HepG2 (cell line): Measurements from ENCODE around the gene MAP3K14. TPM values are rescaled to one million over a fixed set of nuclear protein-coding genes. Genes with fewer than 3 reads are reported as not detected.

Experiments
- BCL3 ChIP-seq: sonication (generic); formaldehyde crosslinking; IDR thresholded peaks from 2 replicates; pipeline ENCODE4 v1.5.1; 2020; ENCODE audit warnings: mild to moderate bottlenecking, missing genetic modification reagents, moderate library complexity
- BORCS8-MEF2B ChIP-seq: sonication (generic); formaldehyde crosslinking; IDR thresholded peaks from 2 replicates; pipeline ENCODE4 v1.8.0; 2022; ENCODE audit warnings: mild to moderate bottlenecking, missing genetic modification reagents
- HMGXB4 ChIP-seq, 2 experiments: sonication (generic) in 1 of 2; formaldehyde crosslinking in 1 of 2; IDR thresholded peaks; 2 replicates each; pipeline versions ENCODE4 v1.4.0 to v1.6.1; 2018 to 2020; ENCODE audit warnings: missing genetic modification reagents in 2 of 2, borderline replicate concordance in 1 of 2, low read depth in 1 of 2, mild to moderate bottlenecking in 1 of 2, missing biosample characterization in 1 of 2
- KDM5B ChIP-seq: sonication (generic); formaldehyde crosslinking; IDR thresholded peaks from 2 replicates; pipeline ENCODE4 v1.4.0; 2020; ENCODE audit warnings: missing genetic modification reagents, mild to moderate bottlenecking, borderline replicate concordance
- MAZ ChIP-seq, 2 experiments: sonication (generic) in 1 of 2; formaldehyde crosslinking in 1 of 2; IDR thresholded peaks; 2 replicates each; pipeline versions ENCODE4 v1.5.0 to v1.6.1; 2012 to 2020; ENCODE audit warnings: low read depth in 2 of 2, mild to moderate bottlenecking in 2 of 2, borderline replicate concordance in 1 of 2, improper control_type of control experiment in 1 of 2, low read length in 1 of 2, missing genetic modification reagents in 1 of 2, moderate library complexity in 1 of 2
- MNT ChIP-seq: fragments of 450-650 bp; IDR thresholded peaks from 2 replicates; pipeline ENCODE4 v1.6.1; 2016
- NCOR1 ChIP-seq: fragments of 200-600 bp; sonication (generic); IDR thresholded peaks from 2 replicates; pipeline ENCODE4 v1.7.0; 2017; ENCODE audit warnings: antibody characterized with exemption, low read length, borderline replicate concordance
- PRMT3 ChIP-seq: sonication (generic); formaldehyde crosslinking; IDR thresholded peaks from 2 replicates; pipeline ENCODE4 v1.8.1; 2022; ENCODE audit warnings: low read depth, mild to moderate bottlenecking, moderate library complexity, missing genetic modification reagents, borderline replicate concordance
- ZBTB7A ChIP-seq: sonication (generic); formaldehyde crosslinking; IDR thresholded peaks from 2 replicates; pipeline ENCODE4 v1.8.0; 2022; ENCODE audit warnings: mild to moderate bottlenecking, missing genetic modification reagents
- ZMYM2 ChIP-seq: sonication (generic); formaldehyde crosslinking; IDR thresholded peaks from 2 replicates; pipeline ENCODE4 v1.8.0; 2022; ENCODE audit warnings: mild to moderate bottlenecking, missing genetic modification reagents
- ZNF674 ChIP-seq: sonication (generic); formaldehyde crosslinking; IDR thresholded peaks from 2 replicates; pipeline ENCODE4 v1.5.0; 2020; ENCODE audit warnings: low read depth, mild to moderate bottlenecking, missing genetic modification reagents
- ZSCAN12 ChIP-seq: sonication (generic); formaldehyde crosslinking; IDR thresholded peaks from 2 replicates; pipeline ENCODE4 v1.9.0; 2021; ENCODE audit warnings: mild to moderate bottlenecking, missing genetic modification reagents
- ZUFSP ChIP-seq: sonication (generic); formaldehyde crosslinking; IDR thresholded peaks from 2 replicates; pipeline ENCODE4 v1.9.0; 2021; ENCODE audit warnings: missing genetic modification reagents, mild to moderate bottlenecking, borderline replicate concordance
- polyA plus RNA-seq, 8 experiments: library from polyadenylated mRNA; depleted of rRNA in 3 of 8; stranded (reverse) in 7 of 8; unstranded in 1 of 8; fragments of >200 nt; fragmentation: Illumina TruSeq in 4 of 8; extraction: Trizol in 4 of 8; gene quantifications; 2 replicates each; pipeline versions ENCODE4 v1.2.1 to v1.2.3, GENCODE V29; 2011 to 2016; ENCODE audit warnings: low read depth in 4 of 8, missing spikeins in 1 of 8, mixed read lengths in 1 of 8; ENCODE audit not compliant: insufficient read depth in 1 of 8
- total RNA-seq, 5 experiments: library from RNA; depleted of rRNA; stranded (reverse); fragments of >200 nt; fragmentation: Illumina TruSeq; extraction: Trizol; gene quantifications; 2 replicates each; pipeline ENCODE4 v1.2.3, GENCODE V29; 2016; ENCODE audit warnings: low read depth in 1 of 5
- TF ChIP-seq, protein P1 (sequence below): sonication (generic); formaldehyde crosslinking; IDR thresholded peaks from 2 replicates; pipeline ENCODE4 v1.5.0; 2020; ENCODE audit warnings: missing genetic modification reagents, mild to moderate bottlenecking, borderline replicate concordance
- TF ChIP-seq, protein P2 (sequence below): sonication (generic); formaldehyde crosslinking; IDR thresholded peaks from 2 replicates; pipeline ENCODE4 v1.5.1; 2020; ENCODE audit warnings: missing genetic modification reagents, mild to moderate bottlenecking, borderline replicate concordance

MAP3K14 gene
- total and polyA plus RNA-seq, 2 of the 13 experiments (the other 11 are each of a cell fraction or from before 2014, with no cell fraction given): 2.6 TPM

- TF ChIP-seq NCOR1 (peak; percentile 96), KDM5B (peak; percentile 72; the same call in 1 of the 2 replicates), ZNF674 (CRISPR knock-in tag) (no peak), HMGXB4 (CRISPR knock-in tag; IDR thresholded peaks at IDR 0.05; ENCODE audit: borderline replicate concordance in 1 of 2, low read depth in 1 of 2) (peak in 1 of 2 experiments; percentile 33; a peak in 1 of 4 replicates), ZMYM2 (CRISPR knock-in tag) (peak; percentile 92), ZSCAN12 (no peak), BCL3 (no peak), ZBTB7A (CRISPR knock-in tag) (peak; percentile 75; the same call in 1 of the 2 replicates), MAZ (IDR thresholded peaks at IDR 0.05; ENCODE audit: borderline replicate concordance, low read depth, low read length) (peak; percentile 32; the same call in 1 of the 2 replicates), MAZ (CRISPR knock-in tag; IDR thresholded peaks at IDR 0.05; ENCODE audit: low read depth) (0 out of 2 replicates have a peak, but pooled peaks have one; percentile 26), PRMT3 (CRISPR knock-in tag) (no peak), BORCS8-MEF2B (CRISPR knock-in tag) (no peak), MNT (peak; percentile 40; the same call in 1 of the 2 replicates), ZUFSP (CRISPR knock-in tag) (no peak)
- TF ChIP-seq, protein P1, sequence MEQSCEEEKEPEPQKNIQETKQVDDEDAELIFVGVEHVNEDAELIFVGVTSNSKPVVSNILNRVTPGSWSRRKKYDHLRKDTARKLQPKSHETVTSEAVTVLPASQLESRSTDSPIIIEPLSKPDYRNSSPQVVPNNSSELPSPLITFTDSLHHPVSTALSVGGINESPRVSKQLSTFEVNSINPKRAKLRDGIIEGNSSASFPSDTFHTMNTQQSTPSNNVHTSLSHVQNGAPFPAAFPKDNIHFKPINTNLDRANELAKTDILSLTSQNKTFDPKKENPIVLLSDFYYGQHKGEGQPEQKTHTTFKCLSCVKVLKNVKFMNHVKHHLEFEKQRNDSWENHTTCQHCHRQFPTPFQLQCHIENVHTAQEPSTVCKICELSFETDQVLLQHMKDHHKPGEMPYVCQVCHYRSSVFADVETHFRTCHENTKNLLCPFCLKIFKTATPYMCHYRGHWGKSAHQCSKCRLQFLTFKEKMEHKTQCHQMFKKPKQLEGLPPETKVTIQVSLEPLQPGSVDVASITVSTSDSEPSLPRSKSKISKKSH (CRISPR knock-in tag): no peak
- TF ChIP-seq, protein P2, sequence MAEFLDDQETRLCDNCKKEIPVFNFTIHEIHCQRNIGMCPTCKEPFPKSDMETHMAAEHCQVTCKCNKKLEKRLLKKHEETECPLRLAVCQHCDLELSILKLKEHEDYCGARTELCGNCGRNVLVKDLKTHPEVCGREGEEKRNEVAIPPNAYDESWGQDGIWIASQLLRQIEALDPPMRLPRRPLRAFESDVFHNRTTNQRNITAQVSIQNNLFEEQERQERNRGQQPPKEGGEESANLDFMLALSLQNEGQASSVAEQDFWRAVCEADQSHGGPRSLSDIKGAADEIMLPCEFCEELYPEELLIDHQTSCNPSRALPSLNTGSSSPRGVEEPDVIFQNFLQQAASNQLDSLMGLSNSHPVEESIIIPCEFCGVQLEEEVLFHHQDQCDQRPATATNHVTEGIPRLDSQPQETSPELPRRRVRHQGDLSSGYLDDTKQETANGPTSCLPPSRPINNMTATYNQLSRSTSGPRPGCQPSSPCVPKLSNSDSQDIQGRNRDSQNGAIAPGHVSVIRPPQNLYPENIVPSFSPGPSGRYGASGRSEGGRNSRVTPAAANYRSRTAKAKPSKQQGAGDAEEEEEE (CRISPR knock-in tag): no peak
Observed at GRCh38 chr17:45293413-45294211, 23.2 kb downstream of the MAP3K14 start (continued).
